HG03521 (cell line): Measurements from ENCODE around the gene STPG2.

ENCODE experiments used
- ATAC-seq: cut with Tn5 transposase; IDR thresholded peaks from one replicate; pipeline ENCODE4 v1.9.1; 2021; ENCODE audit warnings: mild to moderate bottlenecking, moderate library complexity; ENCODE audit not compliant: unreplicated experiment

The STPG2 gene

GRCh38 chr4:97836662-97837061, 306.6 kb downstream of the STPG2 start:
- no peak for ATAC-seq

GRCh38 chr4:97828646-97829045, 314.6 kb downstream of the STPG2 start:
- no peak for ATAC-seq

- no peak for ATAC-seq
Observed at GRCh38 chr4:97819294-97819693, 324.0 kb downstream of the STPG2 start.

GRCh38 chr4:97812768-97813167, 330.5 kb downstream of the STPG2 start:
- ATAC-seq: no peak

- no peak for ATAC-seq
Observed at GRCh38 chr4:97786306-97786920, 356.9 kb downstream of the STPG2 start.

- no peak for ATAC-seq
Observed at GRCh38 chr4:97778174-97778573, 365.1 kb downstream of the STPG2 start.

- no peak for ATAC-seq
Observed at GRCh38 chr4:97774347-97774989, 368.8 kb downstream of the STPG2 start.

- ATAC-seq: no peak
Observed at GRCh38 chr4:97770222-97770621, 373.1 kb downstream of the STPG2 start.

GRCh38 chr4:97762115-97762512, 381.2 kb downstream of the STPG2 start:
- no peak for ATAC-seq

- no peak for ATAC-seq
Observed at GRCh38 chr4:97761445-97762114, 381.7 kb downstream of the STPG2 start.

GRCh38 chr4:97759785-97760184, 383.5 kb downstream of the STPG2 start:
- no peak for ATAC-seq

GRCh38 chr4:97752599-97752998, 390.7 kb downstream of the STPG2 start:
- ATAC-seq: no peak

GRCh38 chr4:97747945-97748344, 395.3 kb downstream of the STPG2 start:
- ATAC-seq: no peak

- ATAC-seq: no peak
Observed at GRCh38 chr4:97720869-97721432, 422.3 kb downstream of the STPG2 start.

- no peak for ATAC-seq
Observed at GRCh38 chr4:97691111-97691605, 452.1 kb downstream of the STPG2 start.

GRCh38 chr4:97670703-97671269, 472.5 kb downstream of the STPG2 start:
- ATAC-seq: no peak

GRCh38 chr4:97665553-97665952, 477.7 kb downstream of the STPG2 start:
- no peak for ATAC-seq

GRCh38 chr4:97664741-97665140, 478.5 kb downstream of the STPG2 start:
- ATAC-seq: no peak

- no peak for ATAC-seq
Observed at GRCh38 chr4:97662133-97662532, 481.1 kb downstream of the STPG2 start.

GRCh38 chr4:97656044-97656720, 487.1 kb downstream of the STPG2 start:
- no peak for ATAC-seq

- no peak for ATAC-seq
Observed at GRCh38 chr4:97653701-97654100, 489.6 kb downstream of the STPG2 start.
